Epithelial cell of proximal tubule (primary cell): Measurements from ENCODE around the gene PLXNA2. TPM values are rescaled to one million over a fixed set of nuclear protein-coding genes. Genes with fewer than 3 reads are reported as not detected.

ENCODE experiments used
- DNase-seq: peaks from one replicate; pipeline ENCODE4 v3.0.0-alpha.2; 2011; ENCODE audit warnings: low read depth
- H3K4me3 ChIP-seq: 2 replicates; pipeline ENCODE4 v1.5.1; 2011; ENCODE audit warnings: low read depth, mild to moderate bottlenecking, low read length
- CTCF ChIP-seq: conservative IDR thresholded peaks from 2 replicates; pipeline ENCODE4 v1.5.1; 2012; ENCODE audit warnings: low read depth, mild to moderate bottlenecking, low read length
- total RNA-seq: library from RNA; depleted of rRNA; stranded (reverse); fragments of >200 nt; gene quantifications from 2 replicates; pipeline ENCODE4 v1.2.3, GENCODE V29; 2015

Gene PLXNA2
- total RNA-seq, 1 donor from 2014 or later: 5.7 TPM

GRCh38 chr1:208106218-208106617 lies 138.0 kb downstream of the PLXNA2 start:
- TF ChIP-seq CTCF: no peak
- H3K4me3 ChIP-seq: no peak overlapping the region

GRCh38 chr1:208105756-208106155 lies 138.4 kb downstream of the PLXNA2 start:
- no peak for DNase-seq
- no peak overlapping the region for H3K4me3 ChIP-seq
- no peak for TF ChIP-seq CTCF

More at GRCh38 chr1:208106218-208106617, 138.0 kb downstream of the PLXNA2 start:
- DNase-seq: no peak

GRCh38 chr1:208103597-208104513 lies 140.3 kb downstream of the PLXNA2 start:
- no peak for TF ChIP-seq CTCF
- DNase-seq: no peak
- no peak overlapping the region for H3K4me3 ChIP-seq

GRCh38 chr1:208101661-208102431 lies 142.3 kb downstream of the PLXNA2 start:
- H3K4me3 ChIP-seq: no peak overlapping the region
- TF ChIP-seq CTCF: no peak
- DNase-seq: no peak

- no peak overlapping the region for H3K4me3 ChIP-seq
- DNase-seq: no peak
- no peak for TF ChIP-seq CTCF
These were observed 143.3 kb downstream of the PLXNA2 start for GRCh38 chr1:208100906-208101305.

- no peak for DNase-seq
- no peak overlapping the region for H3K4me3 ChIP-seq
- no peak for TF ChIP-seq CTCF
These were observed 144.1 kb downstream of the PLXNA2 start for GRCh38 chr1:208100106-208100505.
